Astrocyte of the cerebellum (primary cell): Measurements from ENCODE around the gene ZMPSTE24.
A peak's percentile ranks its signal among the peaks of the same experiment; 100 is the strongest.

Experiments
- DNase-seq: peaks from one replicate; pipeline ENCODE4 v3.0.0-alpha.2; 2011; ENCODE audit warnings: low read depth
- H3K4me3 ChIP-seq: 2 replicates; pipeline ENCODE4 v1.5.1; 2011; ENCODE audit warnings: mild to moderate bottlenecking, low read depth, low read length, moderate library complexity
- CTCF ChIP-seq: IDR thresholded peaks from 2 replicates; pipeline ENCODE4 v1.5.1; 2012; ENCODE audit warnings: low read length, low read depth, moderate library complexity, mild to moderate bottlenecking; ENCODE audit errors: missing control alignments
- in situ Hi-C: cut with HindIII; loops from 2 replicates; pipeline ENCODE4 v1.10.0; 2017; ENCODE audit warnings: low sequenced_read_pairs

ZMPSTE24 gene

GRCh38 chr1:40313958-40314720 lies 56.1 kb downstream of the ZMPSTE24 start:
- no peak overlapping the region for H3K4me3 ChIP-seq
- in situ Hi-C loops, result no loop called here
- DNase-seq, result no peak

GRCh38 chr1:40314721-40315238 lies 56.7 kb downstream of the ZMPSTE24 start:
- DNase-seq, result peak; percentile 53
- peak overlapping the region; percentile 23 for H3K4me3 ChIP-seq
- no peak for TF ChIP-seq CTCF
- in situ Hi-C loops, result no loop called here

More at GRCh38 chr1:40313958-40314720, 56.1 kb downstream of the ZMPSTE24 start:
- TF ChIP-seq CTCF, result no peak

- TF ChIP-seq CTCF, result peak; percentile 88
- peak; percentile 79 for DNase-seq
- H3K4me3 ChIP-seq, result peak overlapping the region; percentile 45
- in situ Hi-C loops, result no loop called here
Measured at GRCh38 chr1:40315239-40315794, 57.3 kb downstream of the ZMPSTE24 start.

- in situ Hi-C loops, result no loop called here
- no peak for TF ChIP-seq CTCF
- no peak for DNase-seq
- H3K4me3 ChIP-seq, result peak overlapping the region; percentile 45
Measured at GRCh38 chr1:40315795-40316594, 58.0 kb downstream of the ZMPSTE24 start.

GRCh38 chr1:40316595-40317393 lies 58.8 kb downstream of the ZMPSTE24 start, which contains the start of gene COL9A2:
Gene COL9A2 (minus strand): TSS chr1:40317286. CDS start chr1:40317197, 89 bp downstream.
- DNase-seq, result no peak
- TF ChIP-seq CTCF, result peak; percentile 14
- H3K4me3 ChIP-seq, result peak within 1 kb of the TSS; percentile 45
- in situ Hi-C loops, result no loop called here
